LoVo (cell line): ENCODE measurements around the gene RAD54L.
"Not testable (repeated sequence)": the region's sequence is repeated elsewhere in the genome, so short reads cannot be mapped to it uniquely, and the experiment has no call there.

ENCODE experiments used
- DNase-seq: peaks from one replicate; pipeline ENCODE4 v3.0.0-alpha.2; 2016; ENCODE audit warnings: low spot score

Gene RAD54L

GRCh38 chr1:46319960-46320914 lies 72.7 kb downstream of the RAD54L start:
- DNase-seq, result not testable (repeated sequence)

DNA sequence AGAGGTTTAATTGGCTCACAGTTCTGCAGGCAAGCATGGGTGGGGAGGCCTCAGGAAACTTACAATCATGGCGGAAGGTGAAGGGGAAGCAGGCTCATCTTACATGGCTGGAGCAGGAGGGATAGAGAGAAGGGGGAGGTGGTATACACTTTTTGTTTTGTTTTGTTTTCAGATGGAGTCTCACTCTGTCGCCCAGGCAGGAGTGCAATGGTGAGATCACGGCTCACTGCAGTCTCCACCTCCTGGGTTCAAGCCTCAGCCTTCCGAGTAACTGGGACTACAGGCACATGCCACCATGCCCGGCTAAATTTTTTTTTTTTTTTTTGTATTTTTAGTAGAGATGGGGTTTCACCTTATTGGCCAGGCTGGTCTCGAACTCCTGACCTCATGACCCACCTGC lies 74.6 kb downstream of the RAD54L start:
- not testable (repeated sequence) for DNase-seq

- DNase-seq, result not testable (repeated sequence)
Measured at GRCh38 chr1:46325285-46326076, 77.9 kb downstream of the RAD54L start.
